Fibroblast of villous mesenchyme (primary cell): Measurements from ENCODE around the gene CFAP43. TPM values are rescaled to one million over a fixed set of nuclear protein-coding genes. Genes with fewer than 3 reads are reported as not detected.
"Not testable (repeated sequence)": the region's sequence is repeated elsewhere in the genome, so short reads cannot be mapped to it uniquely, and the experiment has no call there.

Source experiments
- DNase-seq: peaks from one replicate; pipeline ENCODE4 v3.0.0-alpha.2; 2010; ENCODE audit warnings: low read depth
- H3K4me3 ChIP-seq: 2 replicates; pipeline ENCODE4 v1.5.1; 2011; ENCODE audit warnings: low read depth, mild to moderate bottlenecking, low read length
- CTCF ChIP-seq: IDR thresholded peaks from 2 replicates; pipeline ENCODE4 v1.5.1; 2012; ENCODE audit warnings: low read depth, mild to moderate bottlenecking, low read length; ENCODE audit not compliant: insufficient read depth
- total RNA-seq: library from RNA; depleted of rRNA; stranded (reverse); fragments of >200 nt; gene quantifications from 2 replicates; pipeline ENCODE4 v1.2.3, GENCODE V29; 2012

The CFAP43 gene
- total RNA-seq, 1 donor: not detected

GRCh38 chr10:104251443-104251842, 19.3 kb upstream of the CFAP43 start:
- H3K4me3 ChIP-seq: no peak overlapping the region
- no peak for TF ChIP-seq CTCF
- no peak for DNase-seq

- DNase-seq: no peak
- no peak for TF ChIP-seq CTCF
- no peak overlapping the region for H3K4me3 ChIP-seq
These were observed 18.2 kb upstream of the CFAP43 start for GRCh38 chr10:104250371-104250770.

- not testable (repeated sequence) for H3K4me3 ChIP-seq, DNase-seq
These were observed 16.8 kb upstream of the CFAP43 start for GRCh38 chr10:104248931-104249330.

- no peak overlapping the region for H3K4me3 ChIP-seq
- DNase-seq: no peak
- TF ChIP-seq CTCF: no peak
These were observed 15.5 kb upstream of the CFAP43 start for GRCh38 chr10:104247513-104248146.

- DNase-seq: no peak
- H3K4me3 ChIP-seq: no peak overlapping the region
- no peak for TF ChIP-seq CTCF
These were observed 14.8 kb upstream of the CFAP43 start for GRCh38 chr10:104246976-104247375.

- DNase-seq: no peak
- no peak overlapping the region for H3K4me3 ChIP-seq
- TF ChIP-seq CTCF: no peak
These were observed 13.0 kb upstream of the CFAP43 start for GRCh38 chr10:104245066-104245632.

GRCh38 chr10:104243512-104243911, 11.3 kb upstream of the CFAP43 start:
- DNase-seq: no peak

GRCh38 chr10:104243009-104243408, 10.8 kb upstream of the CFAP43 start:
- not testable (repeated sequence) for DNase-seq, H3K4me3 ChIP-seq

More at GRCh38 chr10:104243512-104243911, 11.3 kb upstream of the CFAP43 start:
- no peak for TF ChIP-seq CTCF
- no peak overlapping the region for H3K4me3 ChIP-seq
